ENCODE measurements around the gene C1QTNF8.
"Not testable (repeated sequence)": the region's sequence is repeated elsewhere in the genome, so short reads cannot be mapped to it uniquely, and the experiment has no call there.

C1QTNF8 gene

GRCh38 chr16:1091992-1092552 is 4.0 kb downstream of the C1QTNF8 start:
- DNase-seq = no peak

GRCh38 chr16:1090620-1091587 is 5.1 kb downstream of the C1QTNF8 start:
- DNase-seq = no peak

- DNase-seq = no peak
Observed at GRCh38 chr16:1089822-1090619, 6.0 kb downstream of the C1QTNF8 start.

- no peak for DNase-seq
Observed at GRCh38 chr16:1089439-1089821, 6.6 kb downstream of the C1QTNF8 start.

GRCh38 chr16:1088295-1089170 is 7.5 kb downstream of the C1QTNF8 start:
- DNase-seq = no peak

- not testable (repeated sequence) for DNase-seq
Observed at GRCh38 chr16:1086443-1086842, 9.6 kb downstream of the C1QTNF8 start.

GRCh38 chr16:1084971-1085370 is 11.1 kb downstream of the C1QTNF8 start:
- no peak for DNase-seq

GRCh38 chr16:1082952-1083675 is 12.9 kb downstream of the C1QTNF8 start:
- DNase-seq = no peak

- no peak for DNase-seq
Observed at GRCh38 chr16:1082266-1082951, 13.6 kb downstream of the C1QTNF8 start.

GRCh38 chr16:1081734-1082265 is 14.2 kb downstream of the C1QTNF8 start:
- no peak for DNase-seq

GRCh38 chr16:1080801-1081733 is 15.0 kb downstream of the C1QTNF8 start:
- DNase-seq = no peak

GRCh38 chr16:1079786-1080525 is 16.1 kb downstream of the C1QTNF8 start:
- DNase-seq = no peak

- no peak for DNase-seq
Observed at GRCh38 chr16:1079341-1079740, 16.7 kb downstream of the C1QTNF8 start.

- DNase-seq = no peak
Observed at GRCh38 chr16:1078579-1079021, 17.4 kb downstream of the C1QTNF8 start.

GRCh38 chr16:1077877-1078578 is 18.0 kb downstream of the C1QTNF8 start:
- no peak for DNase-seq

- DNase-seq = no peak
Observed at GRCh38 chr16:1076801-1077576, 19.1 kb downstream of the C1QTNF8 start.

GRCh38 chr16:1075546-1075945 is 20.5 kb downstream of the C1QTNF8 start:
- DNase-seq = no peak

- DNase-seq = no peak
Observed at GRCh38 chr16:1074379-1074649, 21.7 kb downstream of the C1QTNF8 start.

Measured in midbrain (tissue), 1 donor.